ENCODE data around the gene GRM5. TPM values are rescaled to one million over a fixed set of nuclear protein-coding genes. Genes with fewer than 3 reads are reported as not detected.
"Not testable (repeated sequence)": the region's sequence is repeated elsewhere in the genome, so short reads cannot be mapped to it uniquely, and the experiment has no call there.

The GRM5 gene
- 0.06 TPM for total RNA-seq

GRCh38 chr11:89065651-89066201 is at the start of gene GRM5:
Gene GRM5, minus strand, starts transcription at chr11:89065982. Its CDS starts 18,110 bp downstream, at chr11:89047872.
- not testable (repeated sequence) for DNase-seq (ENCODE audit: low spot score)

- not testable (repeated sequence) for DNase-seq (ENCODE audit: low spot score)
These were observed 32.2 kb upstream of the GRM5 start for GRCh38 chr11:89097956-89098355.

GRCh38 chr11:89093806-89094205 is 28.0 kb upstream of the GRM5 start:
- not testable (repeated sequence) for DNase-seq (ENCODE audit: low spot score)

- DNase-seq (ENCODE audit: low spot score), result not testable (repeated sequence)
These were observed 19.2 kb upstream of the GRM5 start for GRCh38 chr11:89084951-89085350.

GRCh38 chr11:89070911-89071310 is 5.1 kb upstream of the GRM5 start:
- DNase-seq (ENCODE audit: low spot score), result not testable (repeated sequence)

GRCh38 chr11:89067264-89067663 is 1.5 kb upstream of the GRM5 start:
- DNase-seq (ENCODE audit: low spot score), result no peak

GRCh38 chr11:89065066-89065465 is 716 bp downstream of the GRM5 start:
- no peak for DNase-seq (ENCODE audit: low spot score)

GRCh38 chr11:89063481-89063951 is 2.3 kb downstream of the GRM5 start:
- DNase-seq (ENCODE audit: low spot score), result not testable (repeated sequence)

- not testable (repeated sequence) for DNase-seq (ENCODE audit: low spot score)
These were observed 2.9 kb downstream of the GRM5 start for GRCh38 chr11:89062771-89063298.

GRCh38 chr11:89061839-89062238 is 3.9 kb downstream of the GRM5 start:
- DNase-seq (ENCODE audit: low spot score), result not testable (repeated sequence)

GRCh38 chr11:89057406-89057805 is 8.4 kb downstream of the GRM5 start:
- not testable (repeated sequence) for DNase-seq (ENCODE audit: low spot score)

- no peak for DNase-seq (ENCODE audit: low spot score)
These were observed 13.6 kb downstream of the GRM5 start for GRCh38 chr11:89052220-89052619.

- not testable (repeated sequence) for DNase-seq (ENCODE audit: low spot score)
These were observed 18.6 kb downstream of the GRM5 start for GRCh38 chr11:89047159-89047558.

GRCh38 chr11:89043861-89044588 is 21.8 kb downstream of the GRM5 start:
- not testable (repeated sequence) for DNase-seq (ENCODE audit: low spot score)

GRCh38 chr11:89029671-89030070 is 36.1 kb downstream of the GRM5 start:
- DNase-seq (ENCODE audit: low spot score), result not testable (repeated sequence)

GRCh38 chr11:89021339-89021738 is 44.4 kb downstream of the GRM5 start:
- DNase-seq (ENCODE audit: low spot score), result no peak

GRCh38 chr11:89019827-89020547 is 45.8 kb downstream of the GRM5 start:
- DNase-seq (ENCODE audit: low spot score), result not testable (repeated sequence)

- DNase-seq (ENCODE audit: low spot score), result no peak
These were observed 49.6 kb downstream of the GRM5 start for GRCh38 chr11:89016214-89016613.

- DNase-seq (ENCODE audit: low spot score), result no peak
These were observed 50.2 kb downstream of the GRM5 start for GRCh38 chr11:89015614-89016013.

GRCh38 chr11:89000852-89001251 is 64.9 kb downstream of the GRM5 start:
- not testable (repeated sequence) for DNase-seq (ENCODE audit: low spot score)

GRCh38 chr11:88979641-88980040 is 86.1 kb downstream of the GRM5 start:
- DNase-seq (ENCODE audit: low spot score), result no peak

GRCh38 chr11:88978992-88979391 is 86.8 kb downstream of the GRM5 start:
- not testable (repeated sequence) for DNase-seq (ENCODE audit: low spot score)

All from mucosa of gallbladder (tissue), 1 donor.